ENCODE measurements around the gene TMLHE. TPM values are rescaled to one million over a fixed set of nuclear protein-coding genes. Genes with fewer than 3 reads are reported as not detected.
"Not testable (repeated sequence)": the region's sequence is repeated elsewhere in the genome, so short reads cannot be mapped to it uniquely, and the experiment has no call there.

The TMLHE gene, protein sequence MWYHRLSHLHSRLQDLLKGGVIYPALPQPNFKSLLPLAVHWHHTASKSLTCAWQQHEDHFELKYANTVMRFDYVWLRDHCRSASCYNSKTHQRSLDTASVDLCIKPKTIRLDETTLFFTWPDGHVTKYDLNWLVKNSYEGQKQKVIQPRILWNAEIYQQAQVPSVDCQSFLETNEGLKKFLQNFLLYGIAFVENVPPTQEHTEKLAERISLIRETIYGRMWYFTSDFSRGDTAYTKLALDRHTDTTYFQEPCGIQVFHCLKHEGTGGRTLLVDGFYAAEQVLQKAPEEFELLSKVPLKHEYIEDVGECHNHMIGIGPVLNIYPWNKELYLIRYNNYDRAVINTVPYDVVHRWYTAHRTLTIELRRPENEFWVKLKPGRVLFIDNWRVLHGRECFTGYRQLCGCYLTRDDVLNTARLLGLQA
- 9.9 and 14.6 TPM in 2 replicates for total RNA-seq (2014; rRNA removed; shearing (Covaris generic))

DNA sequence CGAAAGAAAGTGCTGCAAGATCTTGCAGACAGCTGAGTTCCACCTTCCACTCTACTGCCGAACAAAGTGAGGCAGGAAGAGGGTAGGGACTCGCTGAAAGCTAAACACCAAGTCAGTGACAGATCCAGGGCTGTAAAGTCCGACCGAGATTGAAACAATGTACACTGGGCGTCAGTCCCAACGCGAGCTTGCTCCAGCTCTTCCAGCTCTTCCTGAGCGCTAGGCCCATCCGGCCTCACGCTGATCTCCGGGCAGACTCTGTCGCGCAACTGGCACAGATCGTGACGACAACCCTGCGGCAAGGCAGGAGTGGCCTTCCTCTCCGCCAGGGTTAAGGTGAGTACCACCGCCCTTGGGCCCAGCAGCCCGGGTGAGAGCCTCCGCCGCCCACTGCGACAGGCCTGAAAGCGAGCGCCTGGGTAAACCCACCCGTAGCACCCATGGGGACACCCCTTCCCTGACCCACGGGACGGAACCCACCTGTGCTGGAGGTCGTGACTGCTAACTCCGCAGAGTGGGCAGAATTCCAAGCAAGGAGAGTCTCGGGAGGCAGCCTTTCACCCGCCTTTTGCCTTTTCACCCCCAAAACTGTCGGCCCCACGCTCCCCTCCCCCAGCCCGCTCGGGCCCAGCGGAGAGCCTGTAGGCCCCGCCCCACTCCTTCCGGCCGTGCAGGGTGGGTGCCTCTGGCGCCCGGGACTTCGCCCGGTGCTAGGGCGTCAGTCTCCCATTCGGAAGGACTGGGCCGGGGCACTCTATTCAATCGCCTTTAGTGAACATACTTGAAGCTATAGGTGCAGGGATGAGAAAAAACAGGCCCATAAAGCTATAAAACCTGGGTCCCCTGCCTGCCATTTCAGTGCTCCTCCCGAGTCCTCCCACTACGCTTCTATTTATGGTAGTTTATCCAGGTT, at the start of gene TMLHE, which contains the start of gene SPRY3:
Gene TMLHE (minus strand): TSS at position 641 of the 913 bp plus-strand sequence. CDS start 67,676 bp downstream, outside the sequence.
Gene SPRY3 (plus strand): TSS at position 275 of the 913 bp plus-strand sequence.
- peak; percentile 69 for DNase-seq (ENCODE audit: low spot score)
- in situ Hi-C loops (cut with HindIII; ENCODE audit: low sequenced_read_pairs) = no loop called here

DNA sequence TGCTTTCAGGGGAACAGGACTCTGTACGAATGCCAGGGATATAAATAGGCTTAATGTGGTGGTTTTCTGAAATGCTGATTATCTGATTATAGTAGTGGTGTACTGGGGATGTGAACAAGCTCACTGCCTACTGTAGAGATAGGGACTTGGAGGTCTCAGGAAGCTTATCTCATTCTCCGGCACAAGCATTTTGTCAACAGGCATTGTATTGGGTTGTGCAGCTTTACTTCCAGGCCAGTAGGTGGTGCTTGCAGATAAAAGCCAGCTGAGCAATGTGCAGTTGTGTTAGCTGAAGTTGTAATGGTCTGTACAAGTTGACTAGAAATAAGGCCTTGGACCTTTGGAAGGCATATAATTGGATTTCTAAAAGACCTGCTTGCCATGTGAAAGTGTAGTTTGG, 49.5 kb upstream of the TMLHE start:
- DNase-seq (ENCODE audit: low spot score) = no peak
- in situ Hi-C loops (cut with HindIII; ENCODE audit: low sequenced_read_pairs) = no loop called here

DNA sequence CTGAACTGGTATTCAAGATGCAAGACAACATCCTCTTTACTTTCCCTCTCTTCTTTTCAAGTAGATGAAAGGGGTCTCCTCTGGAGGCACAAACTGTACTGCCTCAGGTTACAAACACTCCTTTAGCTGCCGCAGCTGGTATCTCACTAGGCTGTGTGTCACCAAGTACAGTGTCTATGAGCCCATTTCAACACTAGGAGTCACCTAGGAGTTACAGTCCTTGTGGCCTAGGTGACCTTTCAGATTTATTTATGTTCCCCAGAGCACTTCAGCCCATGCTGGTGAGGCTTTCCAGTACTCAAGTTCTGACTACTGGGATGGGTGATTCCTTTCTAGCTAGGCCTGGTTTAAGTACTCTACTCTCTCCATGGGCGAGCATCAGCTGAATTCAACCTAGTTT, 32.4 kb upstream of the TMLHE start:
- in situ Hi-C loops (cut with HindIII; ENCODE audit: low sequenced_read_pairs) = no loop called here
- DNase-seq (ENCODE audit: low spot score) = no peak

DNA sequence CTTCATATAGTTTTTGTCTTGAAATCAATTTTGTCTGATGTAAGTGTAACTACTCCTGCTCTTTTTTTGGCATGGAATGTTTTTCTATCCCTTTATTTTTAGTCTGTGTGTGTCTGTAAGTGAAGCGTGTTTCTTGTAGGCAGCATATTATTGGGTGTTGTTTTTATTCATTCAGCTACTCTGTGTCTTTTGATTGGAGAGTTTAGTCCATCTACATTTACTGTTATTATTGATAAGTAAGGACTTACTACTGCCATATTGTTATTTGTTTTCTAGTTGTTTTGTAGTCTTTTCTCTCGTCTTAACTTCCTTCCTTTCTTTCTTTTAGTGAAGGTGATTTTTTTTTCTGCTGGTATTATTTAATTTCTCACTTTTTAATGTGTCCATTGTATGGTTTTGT, 30.5 kb upstream of the TMLHE start:
- DNase-seq (ENCODE audit: low spot score) = no peak
- in situ Hi-C loops (cut with HindIII; ENCODE audit: low sequenced_read_pairs) = no loop called here

DNA sequence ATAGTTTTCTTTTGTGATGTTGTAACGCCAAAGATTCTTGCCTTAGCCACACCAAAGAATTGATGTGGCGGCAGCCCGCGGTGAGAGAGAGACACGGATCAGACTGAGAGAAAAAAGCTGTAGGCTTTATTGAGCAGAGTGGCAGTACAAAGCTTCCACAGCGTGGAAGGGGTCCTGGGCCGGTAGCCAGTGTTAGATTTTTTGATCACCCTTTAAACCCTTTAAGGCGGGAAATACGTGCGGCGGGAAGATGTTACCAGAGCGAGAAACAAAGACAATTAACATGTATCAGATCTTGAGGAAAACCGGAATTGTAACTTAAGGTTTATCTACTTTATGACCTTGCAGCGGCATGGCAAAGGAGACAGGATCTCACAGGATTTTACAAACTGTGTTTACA, 28.6 kb upstream of the TMLHE start:
- in situ Hi-C loops (cut with HindIII; ENCODE audit: low sequenced_read_pairs); DNase-seq (ENCODE audit: low spot score): not testable (repeated sequence)

DNA sequence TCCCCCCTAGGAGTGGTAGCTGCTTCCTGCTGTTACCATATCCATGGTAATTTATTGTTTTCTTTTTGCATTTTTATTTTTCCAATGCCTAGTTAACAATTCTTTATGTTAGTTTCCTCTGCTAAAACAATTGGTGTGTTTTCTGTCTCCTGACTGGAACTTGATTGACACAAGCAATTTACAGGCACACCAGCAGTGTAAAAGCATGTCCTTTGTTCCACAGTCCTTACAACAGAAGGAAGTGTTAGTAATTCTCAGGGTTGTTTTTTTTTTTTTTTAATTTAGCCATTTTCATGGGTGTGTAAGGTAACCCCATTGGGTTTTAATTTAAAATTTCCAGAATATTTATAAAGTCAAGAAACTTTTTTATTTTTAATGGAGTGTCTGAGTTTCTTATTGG, 25.0 kb upstream of the TMLHE start:
- in situ Hi-C loops (cut with HindIII; ENCODE audit: low sequenced_read_pairs) = no loop called here
- no peak for DNase-seq (ENCODE audit: low spot score)

DNA sequence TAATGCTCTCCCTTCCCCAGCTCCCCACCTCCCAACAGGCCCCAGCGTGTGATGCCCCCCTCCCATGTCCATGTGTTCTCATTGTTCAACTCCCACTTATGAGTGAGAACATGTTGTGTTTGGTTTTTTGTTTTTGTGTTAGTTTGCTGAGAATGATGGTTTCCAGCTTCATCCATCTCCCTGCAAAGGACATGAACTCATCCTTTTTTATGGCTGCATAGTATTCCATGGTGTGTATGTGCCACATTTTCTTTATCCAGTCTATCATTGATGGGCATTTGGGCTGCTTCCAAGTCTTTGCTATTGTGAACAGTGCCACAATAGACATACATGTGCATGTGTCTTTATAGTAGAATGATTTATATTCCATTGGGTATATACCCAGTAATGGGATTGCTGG, 22.3 kb upstream of the TMLHE start:
- DNase-seq (ENCODE audit: low spot score); in situ Hi-C loops (cut with HindIII; ENCODE audit: low sequenced_read_pairs): not testable (repeated sequence)

DNA sequence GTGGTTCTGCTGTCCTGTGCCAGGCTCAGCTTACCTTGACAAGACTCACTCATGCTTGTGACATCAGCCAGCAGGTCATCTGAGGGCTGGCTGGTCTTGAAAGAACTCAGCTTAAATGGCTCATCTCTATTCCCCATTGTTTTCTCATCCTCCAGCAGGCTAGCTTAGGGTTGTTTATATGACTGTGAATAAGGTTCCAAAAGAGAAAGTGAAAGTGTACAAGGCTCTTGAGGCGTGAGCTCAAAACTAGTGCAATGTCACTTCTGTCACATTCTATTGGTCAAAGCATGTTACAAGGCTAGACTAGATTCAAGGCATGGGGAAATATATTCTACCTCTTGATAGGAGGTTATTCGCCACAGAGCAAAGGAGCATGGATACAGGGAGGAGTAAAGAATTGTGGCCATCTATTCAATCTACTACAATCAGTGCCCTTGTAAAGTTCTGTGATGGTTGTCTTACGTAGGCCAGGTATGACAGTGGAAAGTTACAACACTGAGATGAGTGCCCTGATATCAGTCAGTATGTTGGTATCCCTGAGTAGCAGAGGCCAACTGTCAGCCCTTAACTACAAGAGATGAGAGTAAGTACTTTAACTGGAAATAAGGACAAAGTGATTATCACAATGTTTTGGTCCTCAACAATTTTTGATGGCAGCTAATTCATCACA, 19.8 kb upstream of the TMLHE start:
- in situ Hi-C loops (cut with HindIII; ENCODE audit: low sequenced_read_pairs) = no loop called here
- DNase-seq (ENCODE audit: low spot score) = no peak

DNA sequence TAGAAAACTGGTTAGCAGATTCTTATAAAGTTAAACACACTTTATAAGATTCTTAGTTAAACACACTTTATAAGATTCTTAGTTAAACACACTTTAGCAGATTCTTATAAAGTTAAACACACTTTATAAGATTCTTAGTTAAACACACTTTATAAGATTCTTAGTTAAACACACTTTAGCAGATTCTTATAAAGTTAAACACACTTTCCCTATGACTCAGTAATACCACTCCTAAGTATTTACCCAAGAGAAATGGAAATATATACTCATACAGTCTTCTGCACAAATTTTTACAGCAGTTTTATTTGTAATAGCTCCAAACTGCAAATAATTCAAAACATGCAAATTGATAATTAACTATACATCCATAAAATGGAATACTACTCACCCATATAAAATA, 7.4 kb upstream of the TMLHE start:
- DNase-seq (ENCODE audit: low spot score); in situ Hi-C loops (cut with HindIII; ENCODE audit: low sequenced_read_pairs): not testable (repeated sequence)

DNA sequence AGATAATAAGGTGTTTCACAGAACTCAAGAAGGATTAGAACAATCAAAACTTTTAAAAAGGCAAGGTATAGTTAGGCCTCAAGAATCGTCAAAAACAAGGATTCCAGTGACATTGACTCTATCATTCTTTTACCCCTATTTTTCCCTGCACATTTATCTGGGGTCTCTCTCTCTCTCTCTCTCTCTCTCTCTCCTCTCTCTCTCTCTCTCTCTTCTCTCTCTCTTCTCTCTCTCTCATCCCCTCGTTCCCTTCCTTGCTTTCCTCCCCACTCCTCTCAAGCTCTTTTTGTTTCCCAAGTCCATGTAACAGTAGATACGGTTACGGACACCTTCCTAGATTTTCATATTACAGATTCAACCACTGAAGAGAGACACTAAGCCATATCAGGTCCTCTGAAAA, 3.2 kb upstream of the TMLHE start:
- in situ Hi-C loops (cut with HindIII; ENCODE audit: low sequenced_read_pairs) = no loop called here
- no peak for DNase-seq (ENCODE audit: low spot score)

DNA sequence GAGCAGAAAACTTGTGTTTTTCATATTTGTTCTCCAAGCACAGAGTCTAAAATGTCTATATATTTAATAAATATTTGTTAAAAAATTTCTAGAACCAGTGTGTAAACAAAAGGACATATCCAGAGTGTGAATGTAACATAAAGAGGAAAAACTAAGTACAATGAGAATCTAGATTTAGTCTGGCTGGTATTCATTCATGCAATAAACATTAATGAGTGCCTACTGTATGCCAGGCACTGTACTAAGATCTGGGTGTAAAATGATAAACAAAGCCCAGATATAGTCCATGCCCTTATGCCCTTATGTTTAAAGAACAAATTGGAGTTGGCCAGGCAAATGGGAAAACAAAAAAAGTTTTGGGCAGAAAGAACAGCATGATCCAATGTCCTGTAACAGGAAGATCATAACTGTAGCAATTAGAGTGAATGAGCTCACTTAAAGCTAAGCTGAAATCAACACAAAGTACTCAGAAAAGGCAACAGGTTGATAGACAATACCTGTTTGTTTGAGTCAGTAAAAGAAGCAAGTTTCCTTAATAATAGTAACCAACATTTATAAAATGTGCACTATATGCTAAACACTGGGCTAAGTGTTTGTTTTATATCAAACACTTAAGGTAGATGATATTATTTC, 1.3 kb upstream of the TMLHE start:
- DNase-seq (ENCODE audit: low spot score) = no peak
- in situ Hi-C loops (cut with HindIII; ENCODE audit: low sequenced_read_pairs) = no loop called here

DNA sequence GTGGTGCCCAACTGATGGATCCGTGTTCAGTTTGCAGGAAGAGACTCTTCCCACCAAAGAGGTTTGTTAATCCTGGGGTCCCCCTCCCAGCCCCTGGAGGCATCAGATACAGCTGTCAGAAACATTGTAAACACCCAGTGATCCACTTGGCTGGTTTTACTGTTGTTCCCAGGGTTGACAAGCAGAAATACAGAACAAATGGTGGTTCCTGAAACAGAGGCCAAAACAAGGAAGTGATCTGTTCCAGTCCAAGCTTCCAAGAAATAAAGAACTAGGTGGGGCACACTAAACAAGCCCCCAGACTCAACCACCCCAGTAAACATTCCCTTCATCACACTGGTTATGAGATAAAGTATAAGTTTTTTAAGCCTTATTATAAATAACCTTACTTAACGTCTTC, 1.4 kb downstream of the TMLHE start:
- in situ Hi-C loops (cut with HindIII; ENCODE audit: low sequenced_read_pairs) = no loop called here
- no peak for DNase-seq (ENCODE audit: low spot score)

DNA sequence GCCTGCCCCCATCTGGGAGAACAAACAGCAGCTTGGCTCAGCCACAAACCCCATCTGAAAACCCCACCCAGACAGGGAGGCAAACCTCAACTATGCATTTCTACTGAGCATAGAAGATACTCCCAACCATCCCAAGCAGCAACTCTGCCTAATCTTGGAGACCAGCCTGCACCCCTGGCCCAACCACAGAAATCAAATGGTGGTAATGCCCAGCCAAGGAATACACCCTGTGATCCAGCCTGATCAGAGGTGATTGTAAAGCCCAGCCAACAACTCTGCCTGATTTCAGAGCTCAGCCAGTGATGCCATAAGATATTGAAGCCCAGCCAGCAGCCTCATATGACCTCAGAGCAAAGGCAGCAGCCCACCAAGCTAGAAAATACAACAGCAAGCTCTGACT, 19.8 kb downstream of the TMLHE start:
- DNase-seq (ENCODE audit: low spot score) = no peak
- in situ Hi-C loops (cut with HindIII; ENCODE audit: low sequenced_read_pairs) = no loop called here

DNA sequence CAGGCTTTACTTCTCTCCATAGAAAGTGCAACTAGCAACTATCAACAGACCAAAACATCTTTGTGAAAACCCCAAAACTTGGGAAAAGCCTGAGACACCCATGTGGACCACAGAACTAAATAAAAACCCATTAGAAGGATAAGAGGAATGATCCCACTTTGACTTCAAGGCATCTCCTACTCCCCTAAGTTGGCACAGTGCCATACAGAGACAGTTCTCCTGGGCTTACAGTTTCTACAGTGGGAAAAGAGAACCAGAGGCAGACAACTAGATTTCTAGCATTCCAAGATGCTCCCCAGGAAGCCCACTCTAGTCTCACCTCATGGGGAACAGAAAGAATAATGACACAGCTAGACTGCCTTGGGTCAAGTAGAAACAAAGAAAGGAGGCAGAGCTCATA, 20.4 kb downstream of the TMLHE start:
- in situ Hi-C loops (cut with HindIII; ENCODE audit: low sequenced_read_pairs) = no loop called here

DNA sequence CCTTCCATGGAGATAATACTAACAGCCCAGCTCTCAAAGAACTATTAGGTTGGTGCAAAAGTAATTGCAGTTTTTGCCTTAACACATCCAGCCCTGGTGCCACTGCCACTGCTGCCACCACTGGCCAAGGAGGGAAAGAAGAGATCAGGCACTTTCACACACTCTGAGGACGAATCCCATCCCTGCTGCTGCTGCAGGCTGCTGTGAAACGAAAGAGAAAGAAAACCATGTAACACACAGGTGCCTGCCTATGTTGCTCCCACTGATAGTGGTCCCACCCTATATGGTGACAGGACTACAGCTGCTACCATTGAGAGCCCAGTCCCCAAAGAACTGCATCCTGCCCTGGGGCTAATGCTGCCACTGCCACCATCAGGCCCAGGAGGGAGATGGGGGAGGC, 35.1 kb downstream of the TMLHE start:
- in situ Hi-C loops (cut with HindIII; ENCODE audit: low sequenced_read_pairs) = no loop called here
- DNase-seq (ENCODE audit: low spot score) = no peak

More for the DNA sequence above, 20.4 kb downstream of the TMLHE start:
- DNase-seq (ENCODE audit: low spot score) = no peak

DNA sequence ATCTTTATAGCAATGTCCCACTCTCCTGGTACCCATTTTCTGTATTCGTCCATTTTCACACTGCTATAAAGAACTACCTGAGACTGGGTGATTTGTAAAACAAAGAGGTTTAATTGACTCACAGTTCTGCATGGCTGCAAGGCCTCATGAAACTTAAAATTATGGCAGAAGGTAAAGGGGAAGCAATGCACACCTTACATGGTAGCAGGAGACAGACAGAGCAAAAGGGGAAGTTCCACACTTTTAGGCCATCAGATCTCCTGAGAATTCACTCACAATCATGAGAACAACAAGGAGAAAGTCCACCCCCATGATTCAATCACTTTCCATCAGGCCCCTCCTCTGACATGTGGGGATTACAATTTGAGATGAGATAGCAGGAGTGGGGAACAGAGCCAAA, 49.7 kb downstream of the TMLHE start:
- no peak for DNase-seq (ENCODE audit: low spot score)
- in situ Hi-C loops (cut with HindIII; ENCODE audit: low sequenced_read_pairs) = no loop called here

DNA sequence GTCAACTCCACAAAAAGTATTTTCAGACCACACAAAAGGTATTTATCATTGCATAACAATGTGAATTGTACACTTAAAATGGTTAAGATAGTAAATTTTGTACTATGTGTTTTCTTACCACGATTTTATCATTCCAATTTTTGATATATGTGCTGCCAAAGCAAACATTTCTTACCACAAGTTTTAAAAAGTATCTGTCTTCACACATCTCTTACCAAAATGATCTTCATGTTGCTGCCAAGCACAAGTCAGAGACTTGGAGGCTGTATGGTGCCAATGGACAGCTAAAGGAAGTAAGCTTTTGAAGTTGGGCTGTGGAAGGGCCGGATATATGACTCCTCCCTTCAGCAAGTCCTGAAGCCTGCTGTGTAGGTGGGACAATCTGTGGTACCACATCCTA, 67.9 kb downstream of the TMLHE start:
- in situ Hi-C loops (cut with HindIII; ENCODE audit: low sequenced_read_pairs) = no loop called here
- DNase-seq (ENCODE audit: low spot score) = no peak

DNA sequence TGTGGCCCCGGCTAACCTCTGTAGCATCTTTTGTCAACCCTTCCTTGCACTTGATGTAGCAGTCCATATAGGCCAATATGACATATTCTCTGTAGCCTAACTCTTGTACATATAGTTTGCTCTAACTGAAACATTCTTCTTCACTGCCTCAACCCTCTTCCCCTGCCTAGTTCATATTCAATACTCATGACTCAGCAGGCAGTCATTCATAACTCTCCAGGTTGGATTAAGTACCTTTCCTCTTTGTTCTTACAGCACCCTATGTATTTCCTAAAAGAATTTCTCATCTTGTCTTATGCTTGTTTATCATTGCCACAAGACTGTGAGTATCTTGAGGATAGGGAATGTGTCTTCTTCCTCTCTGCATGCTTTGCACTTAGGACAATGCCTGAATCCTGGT, 76.9 kb downstream of the TMLHE start:
- DNase-seq (ENCODE audit: low spot score) = no peak
- in situ Hi-C loops (cut with HindIII; ENCODE audit: low sequenced_read_pairs) = no loop called here

DNA sequence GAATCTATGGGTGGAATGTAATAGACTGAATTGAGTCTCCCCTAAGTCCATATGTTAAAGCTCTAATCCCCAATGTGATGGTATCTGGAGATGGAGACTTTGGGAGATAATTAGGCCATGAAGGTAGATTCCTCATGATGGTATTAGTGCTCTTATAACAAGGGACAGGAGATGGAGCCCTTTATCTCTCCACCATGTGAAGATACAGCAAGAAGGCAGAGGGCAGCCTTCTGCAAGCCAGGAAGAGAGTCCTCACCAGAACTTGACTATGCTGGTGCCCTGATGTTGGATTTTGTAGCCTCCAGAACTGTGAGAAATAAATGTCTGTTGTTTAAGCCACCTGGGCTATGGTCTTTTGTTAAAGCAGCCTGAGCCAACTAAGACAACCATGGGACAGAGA, 78.0 kb downstream of the TMLHE start:
- in situ Hi-C loops (cut with HindIII; ENCODE audit: low sequenced_read_pairs) = no loop called here
- no peak for DNase-seq (ENCODE audit: low spot score)

Measured in G401 (cell line).